GM18505 (cell line): ENCODE results near the gene EFCAB9.
"Not testable (repeated sequence)": the region's sequence is repeated elsewhere in the genome, so short reads cannot be mapped to it uniquely, and the experiment has no call there.

Experiments used
- ATAC-seq: cut with Tn5 transposase; IDR thresholded peaks from one replicate; pipeline ENCODE4 v1.9.1; 2021; ENCODE audit not compliant: unreplicated experiment
- POLR2A ChIP-seq: IDR thresholded peaks from 4 replicates; pipeline ENCODE4 v1.6.1; 2011; ENCODE audit warnings: borderline replicate concordance; ENCODE audit not compliant: insufficient read depth, insufficient read length; ENCODE audit errors: extremely low read depth

Gene EFCAB9

GRCh38 chr5:172187118-172188032 lies 6.6 kb upstream of the EFCAB9 start:
- peak; percentile 19 for ATAC-seq
- peak; percentile 51 for TF ChIP-seq POLR2A

- TF ChIP-seq POLR2A, result peak; percentile 77
- peak; percentile 71 for ATAC-seq
Measured at GRCh38 chr5:172188033-172188892, 5.7 kb upstream of the EFCAB9 start, which contains the start of gene STK10. TSS of gene STK10 (minus strand) at chr5:172188224. CDS start at chr5:172188042, 182 bp downstream.

- no peak for ATAC-seq
- no peak for TF ChIP-seq POLR2A
Measured at GRCh38 chr5:172188893-172189692, 4.9 kb upstream of the EFCAB9 start.

- ATAC-seq, result no peak
Measured at GRCh38 chr5:172189693-172190296, 4.2 kb upstream of the EFCAB9 start.

GRCh38 chr5:172194985-172195774 lies 1.2 kb downstream of the EFCAB9 start:
- ATAC-seq, result no peak
- no peak for TF ChIP-seq POLR2A

More at GRCh38 chr5:172189693-172190296, 4.2 kb upstream of the EFCAB9 start:
- no peak for TF ChIP-seq POLR2A

GRCh38 chr5:172197775-172198174 lies 3.8 kb downstream of the EFCAB9 start:
- not testable (repeated sequence) for ATAC-seq

- no peak for TF ChIP-seq POLR2A
- no peak for ATAC-seq
Measured at GRCh38 chr5:172199446-172199845, 5.5 kb downstream of the EFCAB9 start.

GRCh38 chr5:172200476-172200875 lies 6.5 kb downstream of the EFCAB9 start:
- ATAC-seq, result no peak
- TF ChIP-seq POLR2A, result no peak

- ATAC-seq, result not testable (repeated sequence)
Measured at GRCh38 chr5:172205984-172206383, 12.0 kb downstream of the EFCAB9 start.

- ATAC-seq, result no peak
Measured at GRCh38 chr5:172207511-172207910, 13.5 kb downstream of the EFCAB9 start.

GRCh38 chr5:172209714-172210113 lies 15.7 kb downstream of the EFCAB9 start:
- no peak for TF ChIP-seq POLR2A
- ATAC-seq, result no peak

More at GRCh38 chr5:172207511-172207910, 13.5 kb downstream of the EFCAB9 start:
- no peak for TF ChIP-seq POLR2A

GRCh38 chr5:172211676-172212075 lies 17.7 kb downstream of the EFCAB9 start:
- ATAC-seq, result no peak
- TF ChIP-seq POLR2A, result no peak
